Forelimb muscle (tissue), 1 donor: ENCODE measurements around the gene ZDHHC8. TPM values are rescaled to one million over a fixed set of nuclear protein-coding genes. Genes with fewer than 3 reads are reported as not detected.

Source experiments
- DNase-seq: peaks from one replicate; pipeline ENCODE4 v3.0.0-alpha.2; 2013; ENCODE audit warnings: low read depth
- polyA plus RNA-seq: library from polyadenylated mRNA; unstranded; fragments of 120-200 nt; gene quantifications from one replicate; pipeline ENCODE4 v1.2.1, GENCODE V29; 2013; ENCODE audit not compliant: insufficient read length

Gene ZDHHC8
- polyA plus RNA-seq, 1 donor: 41.3 TPM

DNA sequence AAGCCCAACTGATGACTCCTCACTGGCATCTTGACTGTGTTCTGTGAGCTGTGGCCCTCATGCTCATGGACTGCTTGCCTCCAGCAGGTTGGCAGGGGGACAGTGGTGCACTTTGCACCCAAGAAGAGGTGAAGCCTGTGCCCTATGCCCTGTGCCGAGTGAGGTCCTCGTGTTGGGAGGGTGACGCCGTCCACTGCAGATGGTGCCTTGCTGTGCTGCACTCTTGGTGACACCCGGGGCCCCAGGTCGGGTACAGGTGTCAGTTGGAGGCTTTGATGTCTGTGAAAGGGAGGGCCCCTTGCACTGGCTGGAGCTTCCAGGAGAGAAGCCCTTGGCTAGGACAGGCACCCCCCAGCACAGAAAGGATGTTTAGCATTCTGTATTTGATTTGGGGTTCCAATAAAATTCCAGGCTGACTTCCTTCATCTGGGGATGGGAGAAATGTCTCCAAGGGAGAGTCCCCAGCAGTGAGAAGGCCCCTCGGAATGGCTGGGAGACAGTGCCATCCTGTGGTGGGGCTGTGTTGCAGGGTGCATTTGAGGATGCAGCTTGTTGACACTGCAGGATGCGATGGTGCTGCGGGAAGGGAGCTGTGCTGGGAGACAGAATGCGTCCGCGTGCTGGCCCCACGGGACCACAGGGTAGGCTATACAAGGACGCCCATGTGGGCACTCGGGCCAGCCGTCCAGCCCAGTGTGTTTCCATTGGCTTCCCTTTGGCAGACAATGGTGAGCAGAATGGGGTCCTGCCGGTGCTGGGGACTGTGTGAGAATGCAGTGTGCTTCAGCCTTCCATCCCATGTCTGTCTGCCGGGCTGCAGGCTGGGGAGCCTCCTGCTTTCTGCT is 2.5 kb upstream of the ZDHHC8 start:
- no peak for DNase-seq

DNA sequence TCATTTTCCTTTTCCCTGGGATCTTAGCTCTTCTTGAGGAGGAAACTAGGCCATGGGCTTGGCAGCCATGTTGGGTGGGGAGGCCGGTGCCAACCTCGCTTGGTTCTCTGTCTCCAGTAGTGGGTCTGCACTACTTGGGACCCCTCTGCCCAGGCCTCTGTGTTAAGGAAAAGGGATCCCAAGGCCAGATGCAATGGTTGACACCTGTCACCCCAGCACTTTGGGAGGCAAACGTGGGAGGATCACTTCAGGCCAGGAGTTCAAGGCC is 1.9 kb upstream of the ZDHHC8 start:
- DNase-seq: no peak

DNA sequence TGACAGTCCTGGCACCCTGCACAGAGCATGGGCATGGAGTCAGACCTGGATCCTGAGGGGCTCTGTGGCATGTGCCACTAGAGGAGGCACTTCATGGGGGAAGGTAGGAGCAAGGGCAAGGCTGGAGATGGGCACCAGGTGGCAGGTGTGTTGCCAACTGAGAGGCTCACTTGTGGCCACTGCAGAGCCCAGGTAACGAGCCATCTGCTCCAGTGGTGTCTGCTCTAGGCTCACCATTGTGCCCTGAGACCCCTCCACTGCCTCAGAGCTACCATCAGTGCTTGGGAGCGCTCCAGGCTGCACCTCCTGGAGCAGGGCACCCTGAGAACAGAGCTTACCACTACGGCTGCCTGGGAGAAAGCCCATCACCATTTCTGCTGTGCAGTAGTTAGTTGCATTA is 1.3 kb upstream of the ZDHHC8 start:
- DNase-seq: no peak

DNA sequence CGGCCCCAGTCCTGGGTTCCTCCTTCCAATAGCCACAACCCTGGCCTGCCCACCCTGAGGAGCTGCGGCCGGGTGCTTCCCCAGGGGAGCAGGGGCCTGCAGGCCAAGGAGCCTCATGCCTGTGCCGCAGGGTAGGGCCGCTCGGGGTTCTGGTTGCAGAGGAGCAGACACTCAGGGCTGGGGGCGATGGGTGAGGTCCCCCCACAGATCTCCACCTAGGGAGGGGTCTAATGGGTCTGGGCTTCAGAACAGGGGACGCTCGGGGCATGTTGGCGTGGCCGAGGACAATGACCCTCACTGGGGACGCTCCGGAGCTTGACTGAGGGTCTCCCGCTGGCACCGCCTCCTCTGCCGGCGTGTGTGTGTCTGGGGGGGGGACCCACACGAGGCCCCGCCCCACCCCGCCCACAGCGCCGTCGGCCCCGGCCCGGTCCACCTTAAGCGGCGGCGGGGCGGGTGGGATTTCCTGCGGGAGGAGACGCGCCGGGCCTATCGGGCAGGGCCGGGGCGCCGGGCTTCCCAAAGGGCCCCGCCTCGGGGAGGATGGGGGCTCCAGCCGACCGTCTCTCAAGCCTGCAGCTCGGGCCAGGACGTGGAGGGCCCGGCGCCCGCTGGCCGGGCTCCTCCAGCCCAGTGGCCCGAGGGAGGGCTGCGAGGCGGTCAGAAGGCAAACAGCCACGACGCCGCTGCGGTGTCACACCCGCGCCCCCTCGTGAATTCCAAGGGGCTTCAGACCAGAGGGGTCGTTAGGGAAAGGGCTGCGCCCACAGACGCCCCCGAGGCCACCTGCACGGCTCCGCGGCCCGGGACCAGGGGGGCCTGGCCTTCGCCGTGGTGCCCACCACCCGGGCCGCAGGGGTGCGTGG is 640 bp upstream of the ZDHHC8 start:
- DNase-seq: peak; percentile 35

DNA sequence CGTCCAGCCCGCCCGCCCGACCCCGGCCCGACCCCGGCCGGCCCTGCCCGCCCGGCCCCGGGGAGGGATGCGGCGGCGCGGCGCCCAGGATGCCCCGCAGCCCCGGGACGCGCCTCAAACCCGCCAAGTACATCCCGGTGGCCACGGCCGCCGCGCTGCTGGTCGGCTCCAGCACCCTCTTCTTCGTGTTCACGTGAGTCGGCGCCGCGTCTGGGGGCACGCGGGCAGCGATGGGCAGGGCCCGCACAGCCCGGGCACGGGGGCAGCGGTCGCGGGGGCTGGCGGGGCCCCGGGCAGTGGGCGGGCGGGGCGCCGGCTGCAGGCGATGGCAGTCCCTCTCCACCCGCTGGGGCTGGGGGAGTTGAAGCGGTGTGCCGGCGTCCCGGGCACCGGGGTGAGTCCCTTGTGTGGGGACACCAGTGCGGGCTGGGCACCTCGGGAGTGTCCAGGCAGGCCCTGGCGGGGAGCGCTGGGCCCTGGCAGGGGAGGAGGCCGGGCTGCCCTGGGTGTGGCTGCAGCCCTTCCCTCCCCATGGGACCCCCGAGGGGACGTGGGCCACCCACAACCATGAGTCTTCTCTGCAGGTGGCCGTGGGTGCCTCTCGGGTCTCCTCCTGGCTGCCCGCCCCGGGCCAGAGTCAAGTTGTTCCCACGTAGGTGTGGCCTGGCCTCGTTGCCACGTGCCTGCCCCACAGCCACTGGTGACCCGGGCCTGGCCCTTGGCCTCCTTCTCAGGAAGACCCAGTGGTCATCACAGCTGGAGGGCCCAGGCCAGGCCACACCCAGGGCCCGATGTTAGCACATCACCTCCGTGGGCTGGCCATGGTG is 468 bp downstream of the ZDHHC8 start:
- DNase-seq: no peak

DNA sequence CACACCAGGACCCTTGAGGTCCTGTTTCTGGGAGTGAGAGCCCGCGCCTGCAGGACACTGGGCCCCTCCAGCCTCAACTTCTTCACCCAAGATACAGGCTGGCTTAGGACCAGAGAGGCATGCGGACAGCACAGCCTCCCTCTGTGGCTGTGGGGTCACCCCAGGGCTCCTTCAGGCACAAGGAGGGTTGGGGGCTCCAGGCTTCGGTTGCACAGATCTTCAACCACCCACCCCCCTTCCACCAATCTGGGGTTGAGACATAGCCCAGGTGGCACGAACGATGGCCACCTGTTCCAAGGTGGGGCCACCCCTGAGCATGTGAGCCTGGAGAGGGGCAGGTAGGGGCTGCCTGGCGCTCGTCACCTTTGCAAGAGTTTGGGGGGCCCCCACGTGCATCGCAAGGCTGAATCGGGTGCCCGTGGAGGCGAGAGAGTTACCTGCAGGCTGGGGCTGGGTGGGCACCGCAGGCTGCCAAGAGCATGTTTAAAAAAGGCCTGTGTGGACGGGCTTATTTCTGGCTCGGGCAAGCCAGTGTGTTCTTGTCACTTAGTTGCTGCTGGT is 1.2 kb downstream of the ZDHHC8 start:
- no peak for DNase-seq

DNA sequence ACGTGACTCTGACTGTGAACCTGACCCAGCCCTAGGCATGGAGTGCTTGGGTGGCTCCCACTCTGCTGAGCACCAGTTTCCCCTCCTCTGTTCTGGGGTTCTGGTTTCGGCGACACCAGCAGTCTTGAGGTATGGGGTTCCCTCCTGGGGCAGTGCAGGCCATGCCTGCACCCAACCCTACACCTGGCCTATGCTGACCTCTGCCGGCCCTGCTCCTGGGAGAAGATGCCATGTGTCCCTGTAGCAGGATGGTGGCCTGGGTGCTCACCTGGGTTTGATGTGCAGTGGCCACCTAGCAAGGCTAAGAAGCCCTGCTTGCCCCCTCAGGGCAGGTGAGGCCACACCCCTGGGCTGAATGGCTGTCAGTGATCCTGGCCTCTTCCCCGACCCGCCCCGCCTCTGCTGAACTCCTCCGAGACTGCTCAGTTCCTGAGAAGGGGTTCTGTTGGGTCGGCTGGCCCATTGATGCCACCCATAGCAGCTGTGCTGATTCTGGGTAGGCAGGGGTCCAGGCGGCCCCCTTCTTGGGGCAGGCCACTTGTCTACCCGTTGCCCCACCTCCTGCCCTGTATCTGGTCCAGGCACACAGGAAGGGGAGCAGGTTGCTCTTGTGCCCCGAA is 2.4 kb downstream of the ZDHHC8 start:
- no peak for DNase-seq

DNA sequence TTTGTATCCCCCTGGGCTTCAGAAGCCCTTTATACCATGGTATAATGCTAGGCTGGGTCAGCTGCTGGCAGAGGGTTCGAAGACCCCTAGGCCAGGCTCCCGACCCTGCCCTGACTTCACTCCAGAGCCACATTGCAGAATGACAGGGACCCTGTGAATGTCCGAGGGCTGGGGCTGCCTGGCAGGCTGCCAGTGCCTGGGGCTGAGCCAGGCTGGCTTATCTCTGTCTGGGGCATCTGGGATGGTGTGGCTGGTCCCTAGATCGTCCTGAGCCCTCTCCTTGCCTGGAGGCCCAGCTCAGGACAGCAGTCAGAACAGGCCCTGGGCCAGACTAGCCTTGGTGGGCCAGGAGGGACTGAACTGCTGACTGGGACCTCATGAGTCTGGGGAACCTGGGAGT is 3.7 kb downstream of the ZDHHC8 start:
- DNase-seq: no peak

DNA sequence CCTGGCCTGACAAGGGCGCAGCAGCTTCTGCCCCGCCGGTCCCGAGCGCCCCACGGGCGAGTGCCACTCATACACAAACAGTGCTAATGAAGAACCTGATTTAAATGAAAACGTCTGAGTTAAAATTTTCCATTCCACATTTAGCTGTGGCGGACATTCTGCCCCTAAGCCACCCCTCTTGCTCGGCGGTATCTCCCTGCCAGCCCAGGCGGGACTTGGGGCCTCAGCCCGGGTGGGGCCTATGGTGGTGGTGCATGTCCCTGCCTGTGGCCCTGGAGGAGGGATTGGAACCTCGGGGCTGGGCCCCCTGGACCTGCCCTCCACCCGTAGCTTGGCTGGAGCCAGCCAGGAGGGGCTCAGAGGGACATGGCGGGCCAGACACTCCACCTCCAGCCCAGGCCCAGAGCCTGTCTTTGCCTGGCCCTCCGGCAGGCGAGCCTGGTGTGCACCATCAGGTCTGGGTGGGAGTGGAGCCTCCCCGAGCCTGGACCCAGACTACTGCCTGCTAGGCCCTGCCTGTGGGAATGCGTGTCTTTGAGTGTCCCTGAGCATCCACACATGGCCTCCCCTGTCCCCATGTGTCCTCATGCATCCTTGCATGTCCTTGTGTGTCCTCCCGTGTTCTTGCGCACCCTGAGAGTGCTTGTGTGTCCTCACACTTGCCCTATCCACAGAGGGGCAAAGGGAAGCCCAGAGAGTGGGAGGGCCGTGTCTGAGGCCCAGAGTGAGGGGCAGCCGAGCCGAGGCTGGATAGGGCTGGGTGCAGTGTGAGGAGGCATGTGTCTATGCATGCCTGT is 4.4 kb downstream of the ZDHHC8 start:
- DNase-seq: no peak

DNA sequence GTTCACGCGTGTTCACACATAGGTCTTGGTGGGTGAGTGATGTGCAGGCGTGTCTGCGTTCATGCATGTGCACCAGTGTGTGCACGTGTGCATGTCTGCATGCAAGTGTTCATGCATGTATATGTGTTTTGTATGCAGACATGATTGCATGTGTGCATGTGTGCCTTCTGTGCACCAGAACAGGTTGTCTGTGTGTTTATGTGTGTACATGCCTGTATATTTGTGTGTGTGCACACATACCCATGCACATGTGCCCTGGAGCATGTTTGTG is 4.9 kb downstream of the ZDHHC8 start:
- no peak for DNase-seq

DNA sequence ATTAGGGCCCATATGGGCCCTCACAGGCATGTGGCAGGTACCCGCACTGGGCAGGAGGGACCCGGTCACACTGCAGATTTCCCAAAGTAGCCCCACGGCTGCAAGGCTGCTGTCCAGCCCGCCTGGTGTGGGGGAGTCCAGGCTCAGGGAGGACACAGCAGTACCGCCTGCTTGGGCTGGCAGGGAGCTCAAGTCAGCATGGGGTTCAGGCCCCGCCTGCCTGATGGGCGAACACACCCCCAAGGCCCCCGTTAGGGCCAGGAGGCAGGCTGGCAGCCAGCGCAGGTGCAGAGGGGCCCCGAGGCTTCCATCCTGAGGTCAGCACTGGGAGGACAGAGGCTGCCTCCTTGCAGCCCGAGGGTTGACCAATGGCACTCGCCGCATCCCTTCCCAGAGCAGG is 5.5 kb downstream of the ZDHHC8 start:
- no peak for DNase-seq

DNA sequence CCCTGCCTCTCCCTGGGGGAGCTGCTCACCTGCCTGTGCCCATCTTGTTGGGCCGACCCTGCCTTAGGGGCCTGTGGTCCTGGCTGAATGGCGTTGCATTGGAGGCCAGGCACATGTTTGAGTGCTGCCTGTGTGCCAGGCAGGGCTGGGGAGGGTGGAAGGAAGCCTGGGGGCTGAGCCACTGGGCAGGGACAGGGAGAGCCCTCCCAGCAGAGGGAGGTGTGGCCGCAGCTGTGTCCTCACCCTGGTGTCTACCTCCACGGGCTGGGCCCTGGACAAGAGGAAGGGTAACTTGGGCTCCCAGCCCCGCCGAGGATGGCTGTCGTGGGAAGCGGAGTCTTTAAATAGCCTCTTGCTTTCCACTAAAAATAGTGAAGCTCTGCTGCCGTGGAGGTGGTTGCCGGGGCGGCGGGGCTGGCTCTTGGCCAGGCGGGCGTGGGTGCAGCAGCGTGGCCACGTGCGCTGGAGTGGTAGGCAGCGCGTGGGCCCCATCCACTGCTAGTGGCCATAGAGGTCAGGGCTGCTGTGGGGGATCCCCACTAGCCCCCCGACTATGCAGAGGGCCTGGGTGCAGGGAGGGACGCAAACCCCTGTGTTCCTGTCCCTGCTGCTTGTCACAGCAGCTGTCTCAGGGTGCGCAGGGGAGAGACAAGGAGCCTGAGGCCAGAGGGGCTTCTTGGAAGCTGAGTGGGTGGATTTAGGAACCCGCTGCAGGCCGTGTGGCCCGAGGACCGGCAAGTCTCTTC is 6.2 kb downstream of the ZDHHC8 start:
- no peak for DNase-seq

DNA sequence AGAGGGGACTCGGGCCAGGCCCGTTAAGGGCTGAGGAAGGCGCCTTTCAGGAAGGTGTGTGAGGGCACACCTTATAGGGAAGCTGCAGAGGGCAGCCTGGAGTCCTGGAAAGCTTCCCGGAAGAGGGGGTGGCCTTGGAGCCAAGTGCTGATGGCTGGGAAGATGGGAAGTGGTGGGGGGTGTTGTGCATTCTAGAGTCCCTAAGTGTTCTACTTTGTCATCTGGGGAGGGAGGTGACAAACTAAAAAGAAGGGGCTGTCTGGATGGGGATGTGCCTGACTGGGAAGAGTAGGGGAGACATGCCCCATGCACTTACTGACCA is 6.8 kb downstream of the ZDHHC8 start:
- no peak for DNase-seq

DNA sequence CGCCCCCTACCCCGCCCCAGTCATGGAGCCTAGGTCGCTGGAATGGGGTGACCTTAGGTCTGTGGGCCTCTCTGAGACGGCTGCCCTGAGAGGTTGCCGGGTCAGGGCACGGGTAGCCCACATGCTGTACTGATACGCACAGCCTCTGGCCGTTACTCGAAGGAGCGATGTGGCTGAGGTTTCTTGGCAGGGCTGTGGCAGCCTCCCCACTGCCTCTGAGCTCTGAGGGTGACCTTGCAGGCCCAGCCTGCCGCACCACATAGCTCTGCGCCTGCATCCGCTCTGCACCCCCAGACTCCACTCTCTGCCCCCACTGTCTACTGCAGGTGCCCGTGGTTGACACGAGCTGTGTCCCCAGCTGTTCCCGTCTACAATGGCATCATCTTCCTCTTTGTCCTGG is 7.3 kb downstream of the ZDHHC8 start:
- DNase-seq: no peak

DNA sequence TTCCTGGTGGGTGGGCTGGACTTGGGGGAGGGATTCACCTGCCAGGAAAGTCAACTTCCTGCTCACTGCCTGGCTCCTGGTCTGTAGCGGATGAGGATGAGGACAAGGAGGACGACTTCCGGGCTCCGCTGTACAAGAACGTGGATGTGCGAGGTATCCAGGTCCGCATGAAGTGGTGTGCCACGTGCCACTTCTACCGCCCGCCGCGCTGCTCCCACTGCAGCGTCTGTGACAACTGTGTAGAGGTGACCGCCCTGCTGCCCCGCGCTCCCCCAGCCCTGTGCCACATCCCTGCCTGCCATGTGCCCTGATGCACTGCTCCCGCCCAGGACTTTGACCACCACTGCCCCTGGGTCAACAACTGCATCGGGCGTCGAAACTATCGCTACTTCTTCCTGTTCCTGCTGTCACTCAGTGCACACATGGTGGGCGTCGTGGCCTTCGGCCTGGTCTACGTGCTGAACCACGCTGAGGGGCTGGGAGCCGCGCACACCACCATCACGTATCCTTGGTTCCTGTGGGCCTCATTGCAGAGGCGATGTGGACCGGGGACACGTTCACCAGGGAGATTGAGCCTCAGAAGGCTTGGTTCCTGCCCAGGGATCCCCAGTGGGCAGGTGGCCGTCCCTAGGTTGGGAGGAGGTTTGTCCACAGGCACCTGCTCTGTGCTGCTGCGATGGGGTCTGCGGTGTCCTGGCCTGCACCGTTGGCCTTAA is 7.9 kb downstream of the ZDHHC8 start:
- DNase-seq: no peak

DNA sequence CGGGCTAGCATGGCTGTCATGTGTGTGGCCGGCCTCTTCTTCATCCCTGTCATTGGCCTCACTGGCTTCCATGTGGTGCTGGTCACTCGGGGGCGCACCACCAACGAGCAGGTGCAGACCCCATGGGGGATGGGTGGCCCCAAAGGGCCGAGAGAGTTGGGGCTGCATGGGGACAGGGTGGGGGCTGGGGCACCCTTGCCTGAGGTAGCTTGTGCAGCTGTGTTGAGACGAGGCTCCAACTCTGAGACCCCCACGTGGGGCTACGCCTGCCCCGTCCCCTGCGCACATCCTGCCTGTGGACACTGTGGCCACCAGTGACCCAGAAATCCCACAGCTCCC is 8.5 kb downstream of the ZDHHC8 start:
- no peak for DNase-seq

DNA sequence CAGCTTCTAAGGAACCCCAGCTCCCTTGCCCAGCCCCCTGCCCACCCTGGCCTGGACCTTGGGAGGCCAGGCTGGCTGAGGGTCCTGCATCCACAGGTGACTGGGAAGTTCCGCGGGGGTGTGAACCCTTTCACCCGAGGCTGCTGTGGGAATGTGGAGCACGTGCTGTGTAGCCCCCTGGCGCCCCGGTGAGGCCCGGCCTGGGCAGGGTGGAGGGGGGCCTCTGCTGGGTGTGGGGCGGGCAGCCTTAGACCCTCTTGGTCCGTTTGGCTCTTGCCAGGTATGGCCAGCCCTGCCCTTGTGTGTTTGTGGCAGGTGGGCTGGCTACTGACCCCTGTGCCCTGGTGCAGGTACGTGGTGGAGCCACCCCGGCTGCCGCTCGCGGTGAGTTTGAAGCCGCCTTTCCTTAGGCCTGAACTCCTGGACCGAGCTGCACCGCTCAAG is 8.9 kb downstream of the ZDHHC8 start:
- no peak for DNase-seq

DNA sequence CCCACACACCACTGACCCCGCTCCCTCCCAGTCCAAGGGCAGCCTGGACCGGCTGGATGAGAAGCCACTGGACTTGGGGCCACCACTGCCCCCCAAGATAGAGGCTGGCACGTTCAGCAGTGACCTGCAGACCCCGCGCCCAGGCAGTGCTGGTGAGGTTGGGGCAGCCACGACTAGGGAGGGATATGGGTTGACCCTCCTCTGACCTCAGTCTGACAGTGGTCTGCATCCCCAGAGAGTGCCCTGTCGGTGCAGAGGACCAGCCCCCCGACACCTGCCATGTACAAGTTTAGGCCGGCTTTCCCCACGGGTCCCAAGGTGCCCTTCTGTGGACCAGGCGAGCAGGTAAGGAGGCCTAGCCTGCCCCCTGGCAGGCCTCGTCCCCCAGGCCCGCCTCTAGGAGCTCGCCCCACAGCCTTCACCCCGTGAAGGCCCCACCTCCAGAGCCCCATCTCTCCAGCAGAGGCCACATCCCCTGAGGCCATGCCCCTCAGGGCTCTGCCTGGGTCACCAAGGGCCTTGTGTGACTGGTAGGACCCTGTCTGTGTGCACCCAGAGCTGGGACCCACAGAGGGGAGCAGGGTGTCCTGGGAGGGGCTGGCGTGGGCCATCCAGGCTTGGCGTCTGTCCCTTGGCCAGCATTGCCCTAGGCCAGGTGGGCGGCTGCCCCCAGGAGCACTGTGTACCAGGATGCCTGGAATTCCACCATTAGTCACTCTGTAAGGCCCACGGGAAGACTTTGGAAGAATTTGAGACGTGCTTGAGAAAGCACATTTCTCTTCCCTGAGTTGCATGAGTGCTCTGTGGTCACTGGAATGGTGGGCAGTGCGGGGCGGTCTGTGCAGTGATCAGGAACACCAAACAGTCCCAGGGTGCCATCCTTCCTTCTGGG is 9.8 kb downstream of the ZDHHC8 start:
- no peak for DNase-seq
